Muscle of leg (tissue), 11 donors: ENCODE data around the gene RD3L. TPM values are rescaled to one million over a fixed set of nuclear protein-coding genes. Genes with fewer than 3 reads are reported as not detected.
A peak's percentile ranks its signal among the peaks of the same experiment; 100 is the strongest.
"Not testable (repeated sequence)": the region's sequence is repeated elsewhere in the genome, so short reads cannot be mapped to it uniquely, and the experiment has no call there.

Experiments used
- DNase-seq: peaks from one replicate; pipeline ENCODE4 v3.0.0; 2013
- H3K27ac ChIP-seq: one replicate; pipeline ENCODE4 v1.5.1; 2013; ENCODE audit warnings: mild to moderate bottlenecking, low read length, control low read depth
- H3K27me3 ChIP-seq: one replicate; pipeline ENCODE4 v1.6.1; 2013; ENCODE audit warnings: low read length; ENCODE audit not compliant: control insufficient read depth, insufficient read depth
- H3K36me3 ChIP-seq: one replicate; pipeline ENCODE4 v1.6.1; 2013; ENCODE audit warnings: low read length; ENCODE audit not compliant: control insufficient read depth, insufficient read depth
- H3K4me1 ChIP-seq: one replicate; pipeline ENCODE4 v1.6.1; 2013; ENCODE audit warnings: low read length; ENCODE audit not compliant: control insufficient read depth, insufficient read depth
- H3K4me3 ChIP-seq: one replicate; pipeline ENCODE4 v1.5.1; 2013; ENCODE audit warnings: low read length, control low read depth
- H3K9me3 ChIP-seq: replicated peaks from 2 replicates; pipeline ENCODE4 v1.6.1; 2013; ENCODE audit warnings: low read depth, low read length; ENCODE audit not compliant: control insufficient read depth
- WGBS: methylation state at CpG from one replicate; pipeline ENCODE4 v1.1.5; 2013; ENCODE audit warnings: missing lambda C conversion rate; ENCODE audit not compliant: insufficient coverage; 5-methylcytosine and 5-hydroxymethylcytosine counted together
- polyA plus RNA-seq, 8 donors: library from polyadenylated mRNA; unstranded; fragments of 120-200 nt; gene quantifications; one replicate each; pipeline versions ENCODE4 v1.2.1 to v1.2.3, GENCODE V29; 2013; ENCODE audit warnings: inconsistent platforms in 1 of 8, low replicate concordance in 1 of 8; ENCODE audit not compliant: insufficient read length in 8 of 8, insufficient read depth in 1 of 8
- total RNA-seq: library from RNA; stranded (reverse); fragments of 120-200 nt; gene quantifications from one replicate; pipeline ENCODE4 v1.2.4, GENCODE V29; 2013

Gene RD3L
- total and polyA plus RNA-seq, 9 donors, result not detected

DNA sequence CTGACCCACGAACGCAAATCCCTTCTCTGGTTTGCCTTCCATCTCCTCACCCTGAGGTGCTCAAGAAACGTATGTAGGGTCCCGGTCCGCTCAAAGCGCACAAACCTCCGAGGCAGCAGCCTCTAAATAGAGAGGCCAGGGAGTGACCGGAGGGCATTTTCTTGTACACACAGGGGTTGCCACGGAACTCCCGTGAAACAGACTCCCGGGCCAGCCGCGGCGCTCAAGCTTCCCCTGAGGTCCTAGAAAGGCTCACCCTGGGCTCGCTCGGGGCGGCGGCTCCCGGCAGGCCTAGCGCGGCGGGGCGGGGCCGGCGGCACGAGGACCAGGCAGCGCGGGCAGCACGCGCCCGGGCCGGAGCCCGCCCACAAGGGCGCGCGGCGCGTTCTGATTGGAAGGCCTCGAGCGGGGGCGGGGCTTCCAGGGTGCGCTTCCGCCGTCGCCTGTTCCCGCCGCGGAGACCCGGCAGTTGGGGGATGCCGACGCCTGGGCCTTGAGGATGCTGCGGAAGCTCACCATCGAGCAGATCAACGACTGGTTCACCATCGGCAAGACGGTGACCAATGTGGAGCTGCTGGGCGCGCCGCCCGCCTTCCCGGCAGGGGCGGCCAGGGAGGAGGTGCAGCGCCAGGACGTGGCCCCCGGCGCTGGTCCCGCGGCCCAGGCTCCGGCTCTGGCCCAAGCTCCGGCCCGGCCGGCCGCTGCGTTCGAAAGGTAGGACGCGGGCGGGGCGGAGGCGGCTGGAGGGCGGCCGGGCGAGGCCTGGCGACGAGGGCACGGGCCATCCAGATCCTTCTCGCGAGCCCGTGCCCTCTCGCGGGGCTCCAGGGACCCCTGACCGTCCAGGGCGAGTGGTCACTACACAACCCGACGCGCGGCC is 14.1 kb downstream of the RD3L start, which contains the start of gene TDRD9:
Gene TDRD9 (plus strand): TSS at position 446 of the 880 bp plus-strand sequence. CDS start 54 bp downstream, at position 500.
- H3K4me3 ChIP-seq, result no peak within 1 kb of the TSS
- 64% methylated on average over 92 of the region's 97 CpGs for WGBS
- H3K27ac ChIP-seq, result no peak within 1 kb of the TSS
- peaks cover 9% of the 10 kb centered on the region for H3K27me3 ChIP-seq
- no peaks in the 10 kb centered on the region for H3K36me3 ChIP-seq
- no peaks in the 10 kb centered on the region for H3K9me3 ChIP-seq
- DNase-seq, result no peak
- no peaks in the 10 kb centered on the region for H3K4me1 ChIP-seq

DNA sequence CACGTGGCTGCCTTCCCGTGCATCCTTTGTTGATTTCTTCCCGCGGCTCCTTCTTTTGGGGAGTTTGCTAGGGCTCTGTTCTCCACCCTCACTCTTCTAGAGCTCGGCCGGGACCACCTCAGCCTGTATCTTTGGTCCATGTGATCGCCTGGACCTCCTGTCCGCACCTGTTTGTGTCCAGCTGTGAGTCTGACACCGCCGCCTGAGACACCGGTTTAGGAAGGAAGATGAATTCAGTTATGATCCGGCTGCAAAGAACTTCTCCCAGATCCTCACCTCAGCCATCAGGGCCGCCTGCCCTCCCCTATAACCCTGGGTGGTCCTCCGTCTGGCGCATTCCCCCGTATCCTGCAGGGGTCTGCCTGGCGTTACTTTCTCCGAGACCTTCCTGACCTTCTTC is 14.8 kb downstream of the RD3L start:
- no peak overlapping the region for H3K27ac ChIP-seq
- no peaks in the 10 kb centered on the region for H3K4me1 ChIP-seq
- WGBS, result 91% methylated on average over 15 of the region's 18 CpGs
- peaks cover 13% of the 10 kb centered on the region for H3K27me3 ChIP-seq
- H3K36me3 ChIP-seq, result no peaks in the 10 kb centered on the region
- no peaks in the 10 kb centered on the region for H3K9me3 ChIP-seq
- no peak overlapping the region for H3K4me3 ChIP-seq
- DNase-seq, result no peak

DNA sequence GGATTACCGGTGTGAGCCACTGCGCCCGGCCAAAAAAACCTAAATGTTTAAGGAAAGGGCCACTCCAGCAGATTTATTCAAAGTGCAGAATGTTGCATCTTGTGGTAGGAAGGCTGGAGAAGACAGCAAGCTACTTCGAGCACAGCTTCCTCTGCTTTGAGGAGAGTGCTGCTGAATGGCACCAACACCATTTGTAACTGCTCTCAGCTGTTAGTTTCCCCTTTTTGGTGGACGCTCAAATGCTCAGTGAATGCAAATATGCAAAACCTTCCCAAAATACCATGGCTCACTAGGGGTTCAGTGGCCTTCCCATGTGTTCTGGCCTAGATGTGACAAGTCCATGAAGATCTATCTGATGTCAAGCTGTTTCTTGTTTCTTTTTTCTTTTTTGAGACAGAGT is 17.0 kb downstream of the RD3L start:
- no peaks in the 10 kb centered on the region for H3K9me3 ChIP-seq
- WGBS, result 78% methylated on average over 5 of the region's 5 CpGs

DNA sequence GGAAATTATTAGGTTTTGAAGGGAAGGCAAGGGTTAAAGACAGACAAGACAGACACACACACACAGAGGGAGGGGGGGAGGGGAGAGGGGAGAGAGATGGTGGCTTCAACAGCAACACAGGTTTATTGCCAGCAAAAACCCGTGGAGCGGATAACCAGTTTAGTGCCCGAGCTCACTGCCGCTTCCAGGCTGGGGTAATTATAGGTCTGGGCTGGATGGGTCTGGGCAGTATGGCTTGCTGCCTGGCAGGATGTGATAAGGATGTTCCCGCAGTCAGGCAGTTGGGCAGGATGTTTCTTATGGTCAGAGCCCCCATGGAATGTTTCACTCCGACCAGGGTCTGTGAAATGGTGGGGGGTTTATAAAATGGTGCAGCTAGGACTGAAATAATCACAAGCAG is 18.5 kb downstream of the RD3L start:
- H3K36me3 ChIP-seq, result no peaks in the 10 kb centered on the region
- H3K27ac ChIP-seq, result no peak overlapping the region
- peaks cover 8% of the 10 kb centered on the region for H3K4me1 ChIP-seq
- no peak overlapping the region for H3K4me3 ChIP-seq
- no peaks in the 10 kb centered on the region for H3K9me3 ChIP-seq
- no peak for DNase-seq
- peaks cover 11% of the 10 kb centered on the region for H3K27me3 ChIP-seq
- WGBS, result 9% methylated on average over 4 of the region's 6 CpGs

More for the DNA sequence above, 17.0 kb downstream of the RD3L start:
- Histone ChIP-seq H3K36me3 (no peaks in the 10 kb centered on the region), H3K27me3 (peaks cover 13% of the 10 kb centered on the region), H3K4me1 (peaks cover 6% of the 10 kb centered on the region), H3K4me3 (no peak overlapping the region), H3K27ac (no peak overlapping the region)
- DNase-seq, result no peak

DNA sequence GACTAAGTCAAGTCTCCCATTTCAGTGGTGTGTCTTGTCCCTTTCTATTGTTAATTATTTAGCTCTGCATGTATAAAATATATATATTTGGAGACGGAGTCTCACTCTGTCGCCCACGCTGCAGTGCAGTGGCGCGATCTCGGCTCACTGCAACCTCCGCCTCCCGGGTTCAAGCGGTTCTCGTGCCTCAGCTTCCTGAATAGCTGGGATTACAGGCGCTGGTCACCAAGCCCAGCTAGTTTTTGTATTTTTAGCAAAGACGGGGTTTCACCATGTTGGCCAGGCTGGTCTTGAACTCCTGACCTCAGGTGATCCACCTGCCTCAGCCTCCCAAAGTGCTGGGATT is 20.5 kb downstream of the RD3L start:
- not testable (repeated sequence) for H3K9me3 ChIP-seq, H3K4me1 ChIP-seq, H3K27ac ChIP-seq, H3K27me3 ChIP-seq, DNase-seq
- 69% methylated on average over 12 of the region's 12 CpGs for WGBS
- H3K36me3 ChIP-seq, result peaks cover 11% of the 10 kb centered on the region
- H3K4me3 ChIP-seq, result peak overlapping the region; percentile 8

DNA sequence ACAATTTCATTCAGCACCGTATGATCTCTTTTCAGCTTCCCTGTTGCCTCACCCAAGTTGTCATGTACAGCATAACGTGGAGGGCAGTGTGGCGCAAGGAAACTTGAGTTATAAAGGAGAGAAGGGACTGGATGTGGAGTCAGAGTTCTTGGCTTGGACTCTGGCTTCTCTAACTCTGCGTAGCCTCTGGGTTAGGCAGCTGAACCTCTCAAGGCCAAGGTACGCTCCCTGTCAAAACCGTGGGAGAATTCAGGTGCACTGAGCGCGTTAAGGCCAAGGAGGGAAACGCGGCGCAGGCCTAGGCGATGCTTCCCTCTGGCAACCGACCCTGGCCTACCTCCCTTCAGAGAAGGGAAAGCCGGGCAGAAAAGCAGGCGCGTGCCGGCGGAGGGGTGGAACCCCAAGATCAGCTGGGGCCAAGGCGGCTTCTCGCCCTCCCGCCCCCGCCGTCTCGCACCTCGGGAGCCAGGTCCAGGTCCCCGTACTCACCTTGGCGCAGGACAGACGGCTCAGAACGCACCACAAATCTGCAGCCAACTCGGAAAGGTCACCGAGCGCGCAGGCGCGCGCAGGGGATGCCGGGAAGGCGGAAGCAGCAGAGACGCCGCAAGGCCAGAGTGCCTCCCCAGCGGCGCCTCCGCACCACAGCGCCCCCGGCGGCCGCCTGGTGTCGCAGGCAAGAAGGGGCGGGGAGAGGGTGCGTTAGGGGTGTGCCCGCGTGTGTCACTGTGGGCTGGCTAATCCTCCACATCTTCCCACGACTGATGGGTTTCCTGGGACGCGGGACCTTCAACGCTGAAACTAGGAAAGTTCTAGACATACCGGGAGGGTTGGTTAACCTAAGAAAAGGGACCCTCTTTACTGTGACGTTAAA is 21.1 kb downstream of the RD3L start:
- peak overlapping the region; percentile 71 for H3K27ac ChIP-seq
- DNase-seq, result peak; percentile 96
- no peaks in the 10 kb centered on the region for H3K9me3 ChIP-seq
- under 1% methylated on average over 37 of the region's 58 CpGs for WGBS
- H3K4me1 ChIP-seq, result peaks cover 8% of the 10 kb centered on the region
- H3K27me3 ChIP-seq, result peaks cover 4% of the 10 kb centered on the region
- H3K4me3 ChIP-seq, result peak overlapping the region; percentile 85
- peaks cover 17% of the 10 kb centered on the region for H3K36me3 ChIP-seq

DNA sequence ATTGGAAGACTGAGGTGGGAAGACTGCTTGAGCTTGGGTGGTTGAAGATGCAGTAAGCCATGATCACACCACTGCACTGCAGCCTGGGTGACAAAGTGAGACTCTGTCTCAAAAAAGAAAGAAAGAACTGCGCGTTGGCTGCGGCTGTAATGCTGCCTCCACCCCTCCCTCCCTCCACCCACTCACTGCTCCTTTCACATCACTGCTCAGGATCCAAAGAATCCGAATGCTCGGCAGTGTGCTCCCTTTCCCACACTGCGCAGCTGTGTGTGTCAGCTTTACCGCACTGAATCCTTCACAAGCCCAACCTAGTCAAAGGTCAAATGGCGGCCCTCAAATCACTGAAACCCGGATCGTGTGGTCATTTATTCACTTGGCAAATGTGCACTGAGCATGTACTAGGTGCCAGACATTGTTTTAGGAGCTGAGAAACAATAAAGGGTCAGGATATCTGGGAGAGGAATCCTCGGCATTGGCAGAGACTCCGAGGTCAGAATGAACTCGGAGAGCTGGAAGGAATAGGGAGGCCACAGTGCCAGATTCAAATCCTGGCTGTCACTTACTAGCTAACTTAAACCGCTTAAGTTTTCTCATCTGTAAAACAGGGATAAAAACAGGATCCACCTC is 25.6 kb downstream of the RD3L start:
- Histone ChIP-seq H3K27ac (no peak overlapping the region), H3K27me3 (no peaks in the 10 kb centered on the region), H3K36me3 (peaks cover 36% of the 10 kb centered on the region), H3K9me3 (no peaks in the 10 kb centered on the region), H3K4me1 (peaks cover 8% of the 10 kb centered on the region), H3K4me3 (no peak overlapping the region)
- WGBS, result 82% methylated on average over 10 of the region's 14 CpGs
- DNase-seq, result no peak

DNA sequence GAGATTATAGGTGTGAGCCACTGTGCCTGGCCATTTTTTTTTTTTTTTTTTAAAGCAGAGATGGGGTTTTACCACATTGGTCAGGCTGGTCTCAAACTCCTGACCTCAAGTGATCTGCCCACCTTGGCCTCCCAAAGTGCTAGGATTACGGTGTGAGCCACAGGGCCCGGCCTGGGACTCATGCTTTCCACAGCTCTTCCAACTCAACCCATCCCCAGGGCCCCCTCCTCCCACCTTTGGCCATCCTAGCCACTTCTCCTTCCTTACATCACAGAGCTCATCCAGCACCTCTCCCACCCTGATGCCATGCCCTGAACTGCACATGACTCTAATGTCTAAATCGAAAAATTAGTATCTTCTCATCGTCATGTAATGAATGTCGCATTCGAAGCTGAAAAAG is 26.7 kb downstream of the RD3L start:
- no peaks in the 10 kb centered on the region for H3K9me3 ChIP-seq
- no peak overlapping the region for H3K27ac ChIP-seq
- DNase-seq, result no peak
- 88% methylated on average over 6 of the region's 6 CpGs for WGBS
- H3K36me3 ChIP-seq, result peaks cover 44% of the 10 kb centered on the region
- H3K4me1 ChIP-seq, result peaks cover 5% of the 10 kb centered on the region
- H3K4me3 ChIP-seq, result no peak overlapping the region
- H3K27me3 ChIP-seq, result no peaks in the 10 kb centered on the region

DNA sequence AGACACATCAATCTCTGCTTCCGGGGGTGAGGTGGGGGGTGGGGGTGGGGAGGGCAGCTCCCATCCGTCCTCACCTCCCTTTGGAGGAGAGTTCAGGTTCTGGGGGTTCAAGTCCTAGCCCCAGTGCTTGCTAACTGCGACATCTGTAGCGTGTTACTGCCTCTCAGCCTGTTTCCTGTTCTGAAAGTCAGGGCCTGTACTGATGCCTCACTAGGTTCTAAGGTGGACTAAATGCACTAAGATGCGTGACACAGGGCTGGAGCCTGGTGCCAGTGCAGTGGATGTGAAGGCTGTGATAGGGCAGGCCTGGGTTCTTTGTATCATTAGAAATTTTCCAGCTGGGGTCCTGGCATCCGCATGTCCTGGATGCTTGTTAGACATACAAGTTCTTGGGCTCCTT is 31.3 kb downstream of the RD3L start:
- H3K36me3 ChIP-seq, result peaks cover 28% of the 10 kb centered on the region
- DNase-seq, result no peak
- WGBS, result 76% methylated on average over 4 of the region's 6 CpGs
- H3K9me3 ChIP-seq, result no peaks in the 10 kb centered on the region
- no peaks in the 10 kb centered on the region for H3K27me3 ChIP-seq
- peaks cover 8% of the 10 kb centered on the region for H3K4me1 ChIP-seq
- H3K4me3 ChIP-seq, result no peak overlapping the region
- no peak overlapping the region for H3K27ac ChIP-seq
